Mucosa of stomach (tissue), 1 donor: ENCODE measurements around the gene ACSM2B.
"Not testable (repeated sequence)": the region's sequence is repeated elsewhere in the genome, so short reads cannot be mapped to it uniquely, and the experiment has no call there.

Experiments
- H3K27me3 ChIP-seq: one replicate; pipeline ENCODE4 v1.7.0; 2013; ENCODE audit warnings: mild to moderate bottlenecking, low read length; ENCODE audit not compliant: control insufficient read depth, insufficient read depth
- H3K36me3 ChIP-seq: one replicate; pipeline ENCODE4 v1.7.0; 2013; ENCODE audit warnings: low read length; ENCODE audit not compliant: control insufficient read depth, insufficient read depth
- H3K4me1 ChIP-seq: one replicate; pipeline ENCODE4 v1.7.0; 2013; ENCODE audit warnings: mild to moderate bottlenecking, low read length; ENCODE audit not compliant: control insufficient read depth, insufficient read depth
- H3K4me3 ChIP-seq: one replicate; pipeline ENCODE4 v1.7.0; 2013; ENCODE audit warnings: low read length
- H3K9ac ChIP-seq: one replicate; pipeline ENCODE4 v1.7.0; 2013; ENCODE audit warnings: mild to moderate bottlenecking, low read length, moderate library complexity
- H3K9me3 ChIP-seq: one replicate; pipeline ENCODE4 v1.7.0; 2013; ENCODE audit warnings: mild to moderate bottlenecking, low read length, moderate library complexity; ENCODE audit not compliant: control insufficient read depth
- donor health status: Pancreatic carcinoma.

Gene ACSM2B

DNA sequence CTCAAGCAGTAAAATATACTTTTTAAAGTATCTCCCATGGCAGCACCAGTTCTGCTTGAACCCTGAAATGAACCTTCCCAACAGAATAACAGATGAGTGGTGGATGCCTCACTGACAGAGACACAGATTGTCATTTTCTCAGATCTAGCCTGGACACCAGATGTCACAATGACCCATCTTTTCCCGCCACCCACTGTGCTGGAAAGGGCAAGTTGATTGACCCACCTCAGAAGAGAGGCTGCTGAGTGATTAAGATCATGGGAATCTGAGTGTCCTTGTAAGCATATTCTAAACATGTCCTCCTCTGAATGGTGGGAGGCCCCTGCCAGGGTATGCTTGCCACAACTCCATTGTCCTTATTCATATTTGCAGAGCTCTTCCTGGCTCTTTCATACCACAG, 29.2 kb downstream of the ACSM2B start:
- not testable (repeated sequence) for H3K4me3 ChIP-seq, H3K27me3 ChIP-seq, H3K9me3 ChIP-seq, H3K36me3 ChIP-seq, H3K9ac ChIP-seq, H3K4me1 ChIP-seq

GRCh38 chr16:20546278-20546853, 29.8 kb downstream of the ACSM2B start:
- not testable (repeated sequence) for H3K4me1 ChIP-seq, H3K27me3 ChIP-seq, H3K4me3 ChIP-seq, H3K36me3 ChIP-seq, H3K9ac ChIP-seq, H3K9me3 ChIP-seq

GRCh38 chr16:20540603-20541316, 35.4 kb downstream of the ACSM2B start:
- H3K4me3 ChIP-seq, H3K27me3 ChIP-seq, H3K9me3 ChIP-seq, H3K4me1 ChIP-seq, H3K9ac ChIP-seq, H3K36me3 ChIP-seq: not testable (repeated sequence)

- H3K4me1 ChIP-seq: no peaks in the 10 kb centered on the region
- H3K4me3 ChIP-seq: no peak overlapping the region
- no peak overlapping the region for H3K9ac ChIP-seq
- H3K36me3 ChIP-seq: no peaks in the 10 kb centered on the region
- H3K9me3 ChIP-seq: no peaks in the 10 kb centered on the region
- no peaks in the 10 kb centered on the region for H3K27me3 ChIP-seq
These were observed 37.5 kb downstream of the ACSM2B start for GRCh38 chr16:20538687-20539086.

GRCh38 chr16:20538181-20538580, 38.0 kb downstream of the ACSM2B start:
- no peaks in the 10 kb centered on the region for H3K27me3 ChIP-seq
- H3K4me1 ChIP-seq: no peaks in the 10 kb centered on the region
- no peaks in the 10 kb centered on the region for H3K9me3 ChIP-seq
- no peaks in the 10 kb centered on the region for H3K36me3 ChIP-seq
- no peak overlapping the region for H3K9ac ChIP-seq
- no peak overlapping the region for H3K4me3 ChIP-seq

- H3K4me1 ChIP-seq, H3K4me3 ChIP-seq, H3K36me3 ChIP-seq, H3K9me3 ChIP-seq, H3K9ac ChIP-seq, H3K27me3 ChIP-seq: not testable (repeated sequence)
These were observed 39.5 kb downstream of the ACSM2B start for GRCh38 chr16:20536669-20537068.

GRCh38 chr16:20532284-20532792, 43.8 kb downstream of the ACSM2B start:
- not testable (repeated sequence) for H3K4me3 ChIP-seq

DNA sequence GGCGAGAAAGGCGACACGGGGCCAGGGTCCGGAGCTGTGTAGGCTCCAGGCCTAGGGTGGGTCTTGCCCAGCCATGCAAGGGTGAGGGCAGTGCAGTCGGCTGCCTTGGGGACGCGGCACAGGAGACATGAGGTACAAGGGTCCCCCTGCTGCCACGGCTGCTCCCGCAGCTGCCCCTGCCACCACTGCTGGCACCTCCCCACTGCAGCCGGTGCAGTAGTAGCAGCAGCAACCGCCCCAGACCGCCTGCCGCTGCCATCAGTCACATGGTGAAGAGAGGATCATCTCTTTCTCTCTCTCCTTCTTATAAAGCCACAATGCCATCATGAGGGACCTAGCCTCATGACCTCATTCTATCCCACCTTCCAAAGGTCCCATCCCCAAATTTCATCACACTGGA, 44.4 kb downstream of the ACSM2B start:
- not testable (repeated sequence) for H3K27me3 ChIP-seq, H3K9me3 ChIP-seq, H3K4me1 ChIP-seq, H3K4me3 ChIP-seq, H3K36me3 ChIP-seq, H3K9ac ChIP-seq

More at GRCh38 chr16:20532284-20532792, 43.8 kb downstream of the ACSM2B start:
- not testable (repeated sequence) for H3K9ac ChIP-seq, H3K36me3 ChIP-seq, H3K27me3 ChIP-seq, H3K4me1 ChIP-seq, H3K9me3 ChIP-seq

- Histone ChIP-seq H3K9ac (no peak overlapping the region), H3K36me3 (no peaks in the 10 kb centered on the region), H3K27me3 (no peaks in the 10 kb centered on the region), H3K4me3 (no peak overlapping the region), H3K4me1 (no peaks in the 10 kb centered on the region), H3K9me3 (no peaks in the 10 kb centered on the region)
These were observed 56.1 kb downstream of the ACSM2B start for GRCh38 chr16:20520103-20520502.

- Histone ChIP-seq H3K36me3 (no peaks in the 10 kb centered on the region), H3K27me3 (no peaks in the 10 kb centered on the region), H3K4me1 (no peaks in the 10 kb centered on the region), H3K9ac (no peak overlapping the region), H3K9me3 (no peaks in the 10 kb centered on the region), H3K4me3 (no peak overlapping the region)
These were observed 56.9 kb downstream of the ACSM2B start for GRCh38 chr16:20519231-20519630.

GRCh38 chr16:20517149-20517548, 59.0 kb downstream of the ACSM2B start:
- no peaks in the 10 kb centered on the region for H3K9me3 ChIP-seq
- H3K4me1 ChIP-seq: no peaks in the 10 kb centered on the region
- H3K27me3 ChIP-seq: no peaks in the 10 kb centered on the region
- no peak overlapping the region for H3K4me3 ChIP-seq
- no peak overlapping the region for H3K9ac ChIP-seq
- no peaks in the 10 kb centered on the region for H3K36me3 ChIP-seq

GRCh38 chr16:20515688-20516090, 60.5 kb downstream of the ACSM2B start:
- no peaks in the 10 kb centered on the region for H3K27me3 ChIP-seq
- H3K36me3 ChIP-seq: no peaks in the 10 kb centered on the region
- H3K4me1 ChIP-seq: no peaks in the 10 kb centered on the region
- H3K4me3 ChIP-seq: no peak overlapping the region
- H3K9ac ChIP-seq: no peak overlapping the region
- H3K9me3 ChIP-seq: no peaks in the 10 kb centered on the region
